SW480 (cell line): ENCODE results near the gene CFAP61.

ENCODE experiments used
- DNase-seq: peaks from one replicate; pipeline ENCODE4 v3.0.0-alpha.2; 2016; ENCODE audit warnings: low spot score

The CFAP61 gene

DNA sequence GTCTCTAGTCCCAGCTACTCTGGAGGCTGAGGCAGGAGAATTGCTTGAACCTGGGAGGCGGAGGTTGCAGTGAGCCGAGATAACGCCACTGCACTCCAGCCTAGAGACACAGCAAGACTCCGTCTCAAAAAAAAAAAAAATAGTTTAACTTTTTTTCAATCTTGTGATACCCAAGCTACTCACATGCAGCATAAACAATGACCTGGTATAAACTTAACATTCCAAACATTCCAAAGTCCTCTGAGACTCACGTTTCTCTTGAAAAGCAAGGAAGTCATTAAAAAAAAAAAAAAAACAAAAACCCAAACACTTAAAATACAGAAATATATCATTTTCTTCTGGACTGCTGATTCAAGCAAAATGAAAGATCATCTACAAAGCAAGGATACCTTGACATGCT is 14.4 kb upstream of the CFAP61 start:
- no peak for DNase-seq

DNA sequence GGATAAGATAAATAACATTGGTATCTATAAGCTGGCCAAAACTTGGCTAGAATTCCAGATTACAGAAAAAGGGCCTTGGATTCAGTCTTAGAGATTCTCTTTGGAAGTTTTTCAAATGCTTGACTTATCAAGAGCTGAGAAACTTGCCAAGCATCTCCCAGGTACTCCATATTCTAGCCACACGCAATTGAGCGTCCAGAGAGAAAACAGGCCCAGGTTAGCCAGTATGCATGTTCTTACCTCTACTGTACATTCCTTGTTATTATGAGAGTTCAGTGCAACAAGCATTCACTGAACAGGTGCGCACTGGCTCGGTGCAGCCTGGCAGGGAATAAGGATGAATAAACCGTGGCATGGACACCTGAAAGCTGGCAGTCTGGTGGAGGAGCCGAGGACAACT is 13.7 kb upstream of the CFAP61 start:
- no peak for DNase-seq

DNA sequence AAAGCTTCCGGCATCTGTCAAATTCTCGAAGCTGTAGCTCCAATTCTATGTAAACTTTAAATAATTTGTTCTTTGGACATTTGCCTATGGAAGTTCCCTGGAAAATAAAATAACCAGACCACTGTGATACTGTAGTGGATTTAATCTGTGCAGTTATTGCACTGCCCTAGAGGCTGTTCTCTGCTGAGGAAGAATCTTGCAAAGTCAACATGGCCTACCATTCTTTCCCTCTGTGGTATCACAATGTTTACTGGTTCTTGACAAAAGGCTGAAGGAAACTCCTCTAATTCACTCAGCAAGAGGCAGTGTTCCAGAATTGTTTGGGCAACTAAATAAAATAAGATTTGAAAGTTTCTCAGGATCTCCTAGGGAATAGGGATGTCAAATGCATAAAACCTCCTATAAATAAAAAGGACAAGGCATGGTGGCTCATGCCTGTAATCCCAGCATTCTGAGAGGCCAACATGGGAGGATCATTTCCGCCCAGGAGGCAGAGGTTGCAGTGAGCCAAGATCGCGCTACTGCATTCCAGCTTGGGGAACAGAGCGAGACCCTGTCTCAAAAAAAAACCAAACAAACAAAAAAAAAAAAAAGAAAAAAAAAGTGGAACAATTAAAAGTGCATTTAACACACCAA is 12.5 kb upstream of the CFAP61 start:
- no peak for DNase-seq

DNA sequence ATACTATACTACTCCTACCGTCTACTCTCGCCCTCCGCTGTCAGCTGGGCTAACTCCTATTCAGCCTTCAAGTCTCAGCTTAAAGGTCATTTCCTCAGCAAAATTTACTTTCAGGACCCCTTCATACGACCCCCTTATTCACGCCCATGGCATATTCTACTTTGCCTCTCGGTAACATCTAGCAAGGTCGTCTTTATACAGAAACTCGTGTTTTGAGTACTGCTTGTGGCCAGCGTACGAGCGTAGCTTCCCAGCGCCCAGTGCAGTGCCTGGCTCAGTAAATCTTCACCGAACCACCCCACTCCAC is 612 bp upstream of the CFAP61 start:
- DNase-seq: no peak

DNA sequence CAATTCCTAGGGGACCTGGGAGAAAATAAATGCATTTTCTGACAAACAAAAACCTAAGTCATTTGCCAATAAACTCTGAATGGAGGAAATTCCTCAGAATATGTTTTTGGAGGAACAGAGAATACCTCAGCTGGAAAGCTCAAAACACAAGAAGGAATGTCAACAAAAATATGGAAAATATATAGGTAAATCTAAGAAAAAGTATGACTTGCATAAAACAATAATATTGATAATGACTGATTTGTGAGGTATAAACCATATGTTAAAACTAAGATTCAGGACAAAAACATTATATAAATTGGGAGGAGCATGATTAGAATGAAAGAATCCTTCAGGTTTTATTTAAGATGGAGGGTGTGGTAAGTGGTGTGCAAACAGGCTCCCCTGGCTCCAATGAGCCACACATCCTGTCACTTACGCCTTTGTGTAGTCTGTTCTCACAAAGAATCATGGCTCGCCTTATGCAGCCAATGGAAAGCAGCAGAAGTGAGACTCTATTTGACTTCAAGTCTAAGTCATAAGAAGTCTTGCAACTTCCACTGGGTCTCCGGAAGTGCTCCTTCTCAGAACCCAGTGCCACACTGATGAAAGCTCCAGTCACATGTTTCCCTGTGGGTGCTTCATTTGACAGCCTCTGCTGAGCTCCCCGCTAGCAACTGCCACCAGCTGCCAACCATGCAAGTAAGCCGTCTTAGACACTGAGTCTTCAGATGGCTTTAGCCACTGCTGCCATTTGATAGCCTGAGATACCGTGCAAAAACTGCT is 8.1 kb downstream of the CFAP61 start:
- no peak for DNase-seq

DNA sequence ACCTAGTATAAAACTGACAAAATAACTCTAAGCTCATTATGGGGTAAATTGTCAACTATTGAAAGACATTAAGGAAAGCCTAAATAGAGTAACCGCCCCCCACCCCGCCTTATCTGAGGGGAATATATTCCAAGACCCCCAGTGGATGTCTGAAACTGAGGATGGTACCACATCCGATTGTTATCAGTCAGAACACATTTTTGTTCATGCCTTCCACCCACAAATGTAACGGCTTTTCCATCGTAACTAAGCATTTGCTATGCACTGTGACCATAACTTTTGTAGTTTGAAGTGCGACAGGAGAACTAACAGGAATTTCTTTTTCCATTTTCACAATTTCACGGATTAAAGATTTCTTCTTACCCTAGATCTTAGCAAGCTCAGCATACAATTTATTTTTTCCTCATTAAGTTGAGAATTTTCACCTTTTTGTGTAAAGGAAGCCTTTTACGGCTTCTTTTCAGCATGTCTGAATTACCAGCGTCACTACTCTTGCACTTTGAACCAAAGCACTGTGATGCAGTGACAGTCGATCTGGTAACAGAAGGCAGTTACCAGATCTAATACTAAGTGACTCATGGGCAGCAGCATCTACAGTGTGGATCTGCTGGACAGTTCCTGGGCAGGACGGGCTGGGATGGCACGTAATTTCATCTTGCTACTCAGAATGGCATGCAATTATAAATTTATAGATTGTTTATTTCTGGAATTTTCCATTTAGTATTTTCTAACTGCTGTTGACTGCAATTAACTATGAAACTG is 11.8 kb downstream of the CFAP61 start:
- DNase-seq: no peak

DNA sequence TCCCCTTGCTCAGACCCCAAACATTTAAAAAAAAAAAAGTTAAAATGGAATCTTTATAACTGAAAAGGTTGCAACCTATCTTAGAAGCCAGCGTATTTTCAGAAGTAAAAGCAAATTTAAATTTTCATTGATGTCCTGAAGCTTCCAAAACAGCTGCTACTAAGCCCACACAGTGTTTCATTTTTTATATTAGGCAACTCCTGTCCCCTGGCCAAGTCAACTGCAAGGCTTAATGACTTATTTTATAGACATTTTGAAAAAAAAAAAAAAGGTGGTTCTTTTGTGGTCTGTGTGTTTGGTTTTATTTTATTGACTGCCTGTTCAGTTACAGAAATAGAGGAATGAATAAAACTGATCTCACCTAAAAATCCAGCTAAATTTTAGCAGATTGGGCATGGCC is 13.0 kb downstream of the CFAP61 start:
- no peak for DNase-seq

DNA sequence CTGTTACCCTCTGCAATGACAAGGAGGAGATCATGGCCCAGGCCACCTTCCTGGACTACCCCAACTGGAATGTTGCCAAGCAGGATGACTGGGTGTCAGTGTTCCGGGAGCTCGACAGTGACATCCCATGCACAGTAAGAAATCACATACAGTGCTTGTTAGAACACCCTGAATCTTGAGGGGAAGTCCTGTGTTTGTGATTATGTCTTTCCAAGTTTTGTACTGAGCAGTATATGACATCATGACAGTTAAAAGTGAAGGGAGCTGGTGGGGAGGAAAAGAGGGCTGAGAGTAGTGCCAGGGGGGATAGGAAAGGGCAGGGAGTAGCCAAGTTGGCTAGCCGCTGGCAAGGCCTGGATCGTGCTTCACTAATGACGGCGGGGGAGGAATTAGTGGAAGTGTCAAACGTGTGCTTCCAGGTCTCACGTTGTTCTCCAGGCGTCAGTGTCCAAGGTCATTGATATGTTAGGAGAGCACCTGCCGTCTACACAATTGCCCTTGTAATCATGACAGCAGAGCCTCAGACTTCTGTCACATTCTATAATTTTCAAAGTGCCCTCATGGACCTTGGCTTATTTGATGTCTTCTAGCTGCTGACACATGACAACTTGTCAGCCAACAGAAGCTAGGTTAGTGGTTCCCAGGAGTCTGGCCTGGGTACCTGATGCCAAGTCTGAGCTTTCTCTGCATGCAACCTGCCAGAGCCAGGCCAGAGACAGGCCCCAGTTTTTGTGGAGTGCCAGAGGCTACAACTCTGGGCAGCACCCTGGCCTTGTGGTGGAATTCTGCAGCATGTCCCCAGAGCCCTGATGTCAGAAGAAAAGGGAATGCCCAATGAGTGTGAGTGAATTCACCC is 18.8 kb downstream of the CFAP61 start:
- no peak for DNase-seq

DNA sequence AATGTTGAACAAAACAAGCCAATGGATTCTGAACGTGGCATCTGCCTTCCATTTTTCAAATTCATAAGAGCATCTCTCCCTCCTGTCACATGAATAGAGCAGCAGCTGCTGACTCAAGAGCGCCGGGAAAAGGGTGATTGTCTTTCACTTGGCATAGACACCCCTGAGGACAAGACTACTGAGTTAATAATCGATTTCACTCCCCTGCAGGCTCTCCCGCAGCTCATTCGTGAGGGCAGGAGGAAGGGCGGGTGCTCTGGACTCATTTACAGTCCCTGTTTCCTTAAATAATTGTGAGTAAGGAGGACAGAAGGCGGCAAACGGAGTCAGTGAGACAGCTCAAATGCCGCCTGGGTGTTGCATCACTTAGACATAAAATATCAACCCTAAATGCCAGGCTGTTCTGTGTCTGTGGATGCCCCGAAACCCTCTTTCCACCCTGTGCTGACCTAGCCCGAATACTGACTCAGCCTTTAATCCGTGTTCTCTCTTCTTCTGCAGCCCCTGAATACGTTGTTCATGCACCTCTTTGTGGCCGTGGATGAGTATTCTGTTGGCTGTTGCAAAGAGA is 21.6 kb downstream of the CFAP61 start:
- DNase-seq: no peak

DNA sequence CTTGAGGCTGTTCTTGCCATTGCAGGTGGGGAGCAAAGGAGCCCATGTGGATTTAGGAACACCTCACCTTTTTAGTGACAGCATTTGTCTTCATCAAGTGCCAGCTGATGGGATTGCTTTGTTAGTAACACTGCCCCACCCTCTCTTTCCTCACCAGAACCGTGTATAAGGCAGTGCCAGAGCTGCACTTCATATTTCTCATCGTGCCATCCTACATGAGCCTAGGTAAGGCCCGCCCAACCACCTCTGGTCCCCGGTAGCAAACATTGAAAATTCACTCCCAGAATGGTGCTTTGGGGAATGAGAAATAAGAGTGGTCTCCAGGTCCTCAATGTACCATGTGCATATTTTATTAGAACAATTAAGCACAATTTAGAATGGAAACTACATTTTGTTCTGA is 22.7 kb downstream of the CFAP61 start:
- no peak for DNase-seq

DNA sequence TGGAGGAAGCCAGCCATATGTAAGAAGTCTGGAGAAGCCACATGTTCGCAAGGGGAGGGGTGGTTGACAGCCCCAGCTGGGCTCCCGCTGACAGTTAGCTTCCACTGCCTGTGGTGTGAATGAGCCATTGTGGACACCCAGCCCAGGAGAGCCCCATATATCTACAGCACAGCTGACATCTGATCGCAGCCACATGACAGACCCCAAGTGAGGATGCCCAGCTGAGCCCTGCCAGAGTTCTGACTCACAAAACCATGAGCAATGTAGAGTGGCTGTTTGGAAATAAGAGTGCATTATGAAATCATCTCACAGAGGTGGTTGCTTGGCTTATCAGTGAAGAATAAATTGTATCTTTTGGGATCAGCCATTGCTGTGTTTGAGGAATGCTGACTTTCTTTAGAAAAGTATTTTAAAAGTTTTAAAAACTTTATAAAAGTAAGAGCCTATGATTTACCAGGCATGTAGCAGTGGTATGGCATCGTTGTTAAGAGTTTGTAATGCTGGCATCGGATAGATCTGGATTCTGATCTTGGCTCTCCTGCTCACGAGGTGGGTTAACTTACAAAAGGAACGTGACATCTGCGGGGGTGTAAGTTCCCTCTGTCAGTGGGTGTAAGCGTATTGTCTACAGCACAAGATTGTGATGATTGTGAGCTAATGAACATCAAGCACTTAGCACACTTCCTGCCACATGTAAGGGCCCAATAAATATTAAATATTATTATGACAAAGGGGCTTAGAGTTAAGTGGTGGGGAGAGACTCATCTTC is 24.1 kb downstream of the CFAP61 start:
- DNase-seq: no peak

DNA sequence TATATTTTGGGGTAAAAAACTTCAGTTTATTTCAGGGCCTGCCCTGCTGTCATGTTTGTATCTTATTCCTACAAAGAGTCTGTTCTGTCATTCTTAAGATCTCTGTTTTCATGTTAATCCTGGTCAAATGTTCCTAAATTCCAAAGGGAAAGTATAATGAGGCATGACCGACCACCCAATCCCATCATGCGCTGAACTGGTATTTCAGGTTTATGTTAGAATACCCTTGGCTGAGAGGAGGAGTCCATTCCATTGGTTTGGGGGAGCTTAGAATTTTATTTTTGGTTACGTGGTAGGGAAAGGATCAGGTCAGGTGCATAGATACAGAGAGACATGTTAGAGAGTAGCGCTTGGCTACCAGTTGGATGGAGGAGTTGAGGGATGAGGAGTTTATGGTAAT is 25.7 kb downstream of the CFAP61 start:
- no peak for DNase-seq

DNA sequence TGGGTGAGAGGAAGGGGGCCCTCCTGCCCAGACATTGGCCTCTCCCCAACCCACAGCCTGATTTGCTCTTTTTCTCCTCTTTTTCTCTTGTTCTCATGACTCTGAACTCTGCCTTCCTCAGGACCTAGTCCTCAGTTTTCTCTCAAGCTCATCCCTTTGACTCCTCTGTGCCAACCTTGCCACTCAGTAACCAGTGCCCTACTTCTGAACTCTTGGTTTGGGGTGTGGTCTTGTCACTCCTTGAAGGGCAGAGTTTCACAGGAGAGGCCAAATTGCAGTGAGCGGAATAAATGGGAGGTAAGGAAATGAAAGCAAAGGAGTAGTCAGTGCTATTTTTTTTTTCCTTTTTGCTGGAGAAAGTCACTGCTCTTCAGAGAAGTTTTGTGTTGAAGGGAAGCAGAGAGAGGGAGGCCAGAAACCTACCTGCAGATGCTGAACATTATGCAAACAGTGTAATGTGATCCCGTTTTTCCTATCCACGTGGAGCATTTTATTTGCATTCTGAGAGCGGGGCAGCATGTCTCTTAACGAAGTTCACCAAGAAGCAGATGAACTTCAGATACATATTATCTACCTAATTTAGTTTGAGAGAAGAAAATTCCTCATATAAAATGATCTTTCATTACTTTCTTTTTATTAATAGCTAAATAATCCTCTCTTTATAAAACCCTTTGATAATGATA is 26.9 kb downstream of the CFAP61 start:
- peak; percentile 17 for DNase-seq

DNA sequence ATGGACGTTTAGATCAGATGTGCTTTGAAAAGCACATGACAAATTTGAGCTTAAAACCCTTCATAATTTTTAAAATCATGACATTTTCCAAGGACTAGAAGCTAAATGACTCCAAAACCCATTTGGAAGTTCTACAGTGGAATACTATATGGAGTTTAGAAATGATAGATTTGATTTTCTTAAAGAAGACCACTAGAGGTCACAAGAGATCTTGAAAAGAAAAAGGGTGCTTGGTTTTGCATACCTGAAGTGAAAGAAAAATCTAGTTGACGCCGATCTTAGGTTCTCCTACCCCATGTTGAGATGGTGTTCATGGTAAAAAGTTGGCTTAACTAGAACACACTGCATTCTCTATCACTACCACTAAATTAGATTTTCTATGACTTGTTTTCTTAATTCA is 31.5 kb downstream of the CFAP61 start:
- DNase-seq: peak; percentile 89

DNA sequence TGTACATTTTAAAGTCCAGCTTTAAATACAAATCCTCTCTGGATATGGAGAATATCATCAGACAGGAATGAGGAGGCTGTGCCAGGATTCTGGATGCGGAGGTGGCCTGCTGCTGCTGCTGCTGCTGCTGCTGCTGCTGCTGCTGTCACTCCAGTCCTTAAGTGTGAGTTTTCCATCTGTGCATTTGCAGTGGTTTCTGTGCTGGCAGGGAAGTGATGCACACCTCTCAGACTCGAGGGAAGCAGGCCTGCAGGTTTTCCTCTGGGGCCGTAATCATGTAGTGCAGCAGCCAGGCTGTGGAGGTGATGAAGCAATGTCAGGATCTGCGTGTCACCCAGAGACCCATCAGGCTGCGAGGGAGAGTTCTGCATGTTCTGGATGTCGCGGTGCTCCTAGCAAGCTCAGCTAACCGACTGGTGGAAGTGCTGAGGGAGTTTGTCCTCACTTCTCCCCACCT is 32.0 kb downstream of the CFAP61 start:
- no peak for DNase-seq

DNA sequence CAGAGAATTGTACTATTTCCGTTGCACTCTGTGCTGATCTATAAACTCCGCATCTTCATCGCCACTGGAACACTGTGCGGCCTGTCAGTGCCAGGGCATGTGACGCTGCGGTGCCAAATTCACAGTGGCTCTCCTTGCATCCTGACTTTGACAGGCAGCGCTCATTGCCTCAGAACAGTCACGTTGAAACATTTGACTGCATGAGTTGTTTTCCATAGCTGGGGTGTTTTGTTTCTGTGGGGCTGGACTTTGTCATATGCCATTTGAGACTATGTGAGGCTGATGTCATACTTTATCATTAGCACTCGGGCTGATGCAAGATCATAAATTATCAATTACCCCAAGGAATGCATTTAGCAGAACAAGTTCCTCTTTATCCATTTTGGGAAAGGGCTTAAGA is 32.7 kb downstream of the CFAP61 start:
- no peak for DNase-seq

DNA sequence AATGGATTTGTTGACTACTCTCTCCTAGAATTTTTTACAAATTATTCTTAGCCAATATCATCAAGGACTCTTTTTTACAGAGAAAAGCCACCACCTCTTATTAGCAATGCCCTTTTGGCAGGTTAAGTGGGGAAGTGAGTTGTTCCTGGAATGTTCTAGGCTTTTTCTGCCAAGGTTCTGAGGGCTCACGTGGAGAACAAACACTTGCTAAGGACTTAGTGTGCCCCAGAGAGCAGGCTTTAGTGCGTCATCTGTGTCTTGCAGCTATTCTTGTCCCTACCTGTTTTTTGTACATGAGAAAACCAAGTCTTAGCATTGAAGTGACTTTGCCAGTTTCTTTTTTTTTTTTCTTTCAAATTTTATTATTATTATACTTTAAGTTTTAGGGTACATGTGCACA is 33.5 kb downstream of the CFAP61 start:
- DNase-seq: no peak

DNA sequence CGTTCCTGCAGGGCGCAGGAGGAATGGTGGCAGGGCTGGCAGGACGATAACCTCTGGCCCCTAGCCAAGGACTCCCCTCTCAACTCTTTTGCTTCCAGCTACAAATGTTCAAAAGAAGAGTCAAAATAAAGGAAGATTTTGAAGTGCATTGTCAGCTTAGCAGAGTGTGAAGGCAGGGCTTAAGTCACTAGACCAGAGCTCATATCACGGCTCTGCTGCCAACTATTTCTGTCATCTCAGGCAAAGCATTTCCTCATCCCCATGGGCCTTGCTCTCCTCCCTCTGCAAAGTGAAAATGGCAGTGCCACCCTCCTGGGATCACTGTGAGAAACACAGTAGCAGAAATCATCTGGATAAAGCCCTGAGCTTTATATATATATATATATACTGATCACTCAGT is 36.7 kb downstream of the CFAP61 start:
- DNase-seq: no peak

DNA sequence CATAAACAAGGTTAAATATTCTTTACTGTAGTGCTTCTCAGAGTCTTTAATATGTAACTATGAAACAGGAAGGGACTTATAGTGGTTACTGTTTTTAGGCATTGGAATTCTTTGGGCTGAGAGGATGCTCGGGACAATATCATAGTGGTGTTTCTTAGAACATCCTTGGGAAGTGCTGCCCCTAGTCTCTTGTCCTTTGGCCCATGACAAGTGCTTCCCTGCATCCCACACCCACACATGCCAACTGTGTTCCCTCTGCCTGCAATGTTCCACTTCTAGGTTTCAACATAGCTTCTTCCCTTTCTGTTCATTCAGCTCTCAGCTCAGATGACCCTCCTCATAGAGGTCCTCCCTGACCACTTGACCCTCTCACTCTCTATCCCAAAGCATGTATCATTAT is 37.6 kb downstream of the CFAP61 start:
- no peak for DNase-seq

DNA sequence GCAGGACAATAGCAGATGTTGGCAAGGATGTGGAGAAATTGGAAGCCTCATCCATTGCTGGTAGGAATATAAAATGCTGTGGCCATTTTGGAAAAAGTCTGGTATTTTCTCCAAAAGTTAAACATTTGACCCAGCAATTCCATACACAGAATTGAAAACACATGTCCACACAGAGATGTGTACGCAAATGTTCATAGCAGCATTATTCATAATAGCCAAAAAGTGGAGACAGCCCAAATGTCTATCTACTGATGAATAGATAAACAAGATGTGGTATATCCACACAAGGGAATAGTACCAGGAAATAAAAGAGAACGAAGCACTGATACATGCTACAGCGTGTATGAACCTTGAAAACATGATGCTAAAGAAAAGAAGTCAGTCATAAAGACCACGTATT is 40.5 kb downstream of the CFAP61 start:
- no peak for DNase-seq

DNA sequence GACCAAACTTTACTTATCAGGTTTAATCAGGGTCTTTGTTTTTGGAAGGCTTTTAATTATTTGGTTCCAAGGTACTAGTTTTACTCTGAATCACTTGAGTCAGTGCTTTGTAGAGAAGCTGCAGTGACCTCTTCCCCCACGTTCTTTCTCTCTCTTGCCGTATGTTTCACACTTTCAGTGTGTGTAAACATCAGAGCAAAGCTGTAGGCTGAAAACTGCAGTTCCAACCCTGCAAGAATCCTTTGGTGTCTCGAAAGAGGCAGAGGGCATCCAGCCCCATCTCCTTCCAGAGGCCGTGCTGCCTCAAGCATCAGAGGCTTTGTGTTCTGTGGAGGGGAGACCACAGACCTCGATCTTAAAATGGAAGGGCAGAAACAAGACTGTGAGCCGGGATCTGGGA is 42.1 kb downstream of the CFAP61 start:
- DNase-seq: no peak
